Activated CD4-positive, CD25-positive, alpha-beta regulatory T cell treated with anti-CD3 and anti-CD28 coated beads, Interleukin-2, amount 50 U/mL, for 24 hours (primary cell): ENCODE results near the gene ARHGAP8.
"Not testable (repeated sequence)": the region's sequence is repeated elsewhere in the genome, so short reads cannot be mapped to it uniquely, and the experiment has no call there.

Experiments used
- ATAC-seq, 2 donors: fragments of 150-1000 bp; cut with Tn5 transposase; one replicate each; pipeline ENCODE4 v1.10.0; 2021; ENCODE audit warnings: mild to moderate bottlenecking in 1 of 2, moderate library complexity in 1 of 2

Gene ARHGAP8

DNA sequence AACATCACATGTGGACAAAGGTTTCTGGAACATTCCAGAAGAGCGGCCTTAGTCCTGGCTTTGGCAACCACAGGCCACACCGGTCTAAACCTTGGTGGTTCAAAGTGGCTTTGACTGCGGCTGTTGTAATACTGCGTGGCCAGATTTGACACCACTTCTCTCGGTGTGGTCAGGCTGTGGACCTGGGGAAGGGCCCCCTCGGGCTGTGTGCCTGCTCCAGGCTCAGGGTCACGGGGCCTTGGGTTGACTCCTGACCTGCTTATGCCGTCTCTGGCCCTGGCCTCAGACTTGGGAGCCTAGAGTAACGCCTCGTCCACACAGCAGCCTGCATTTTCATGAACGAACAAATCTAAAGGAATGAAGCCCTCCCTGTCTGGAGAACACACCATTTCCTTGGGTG, 139.4 kb downstream of the ARHGAP8 start:
- ATAC-seq, result no peak

DNA sequence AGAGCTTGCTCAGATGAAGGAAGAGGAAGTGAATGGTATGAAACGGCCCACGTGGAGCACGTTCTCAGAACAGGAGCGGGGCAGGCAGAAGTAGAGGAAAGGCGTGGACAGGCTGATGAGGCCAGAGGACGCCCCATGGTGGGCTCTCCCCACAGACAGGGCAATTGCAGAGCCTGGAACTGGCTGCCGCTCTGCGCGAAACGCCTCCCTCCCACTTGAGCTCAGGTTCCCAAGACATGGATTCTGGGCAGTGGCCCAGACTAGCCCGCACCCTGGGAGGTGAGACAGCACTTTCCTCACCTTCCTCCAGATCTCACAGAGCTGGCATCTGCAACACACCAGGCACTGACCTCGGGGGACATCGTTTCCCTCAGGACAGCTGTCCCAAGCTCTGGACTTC, 139.9 kb downstream of the ARHGAP8 start:
- ATAC-seq, result no peak

DNA sequence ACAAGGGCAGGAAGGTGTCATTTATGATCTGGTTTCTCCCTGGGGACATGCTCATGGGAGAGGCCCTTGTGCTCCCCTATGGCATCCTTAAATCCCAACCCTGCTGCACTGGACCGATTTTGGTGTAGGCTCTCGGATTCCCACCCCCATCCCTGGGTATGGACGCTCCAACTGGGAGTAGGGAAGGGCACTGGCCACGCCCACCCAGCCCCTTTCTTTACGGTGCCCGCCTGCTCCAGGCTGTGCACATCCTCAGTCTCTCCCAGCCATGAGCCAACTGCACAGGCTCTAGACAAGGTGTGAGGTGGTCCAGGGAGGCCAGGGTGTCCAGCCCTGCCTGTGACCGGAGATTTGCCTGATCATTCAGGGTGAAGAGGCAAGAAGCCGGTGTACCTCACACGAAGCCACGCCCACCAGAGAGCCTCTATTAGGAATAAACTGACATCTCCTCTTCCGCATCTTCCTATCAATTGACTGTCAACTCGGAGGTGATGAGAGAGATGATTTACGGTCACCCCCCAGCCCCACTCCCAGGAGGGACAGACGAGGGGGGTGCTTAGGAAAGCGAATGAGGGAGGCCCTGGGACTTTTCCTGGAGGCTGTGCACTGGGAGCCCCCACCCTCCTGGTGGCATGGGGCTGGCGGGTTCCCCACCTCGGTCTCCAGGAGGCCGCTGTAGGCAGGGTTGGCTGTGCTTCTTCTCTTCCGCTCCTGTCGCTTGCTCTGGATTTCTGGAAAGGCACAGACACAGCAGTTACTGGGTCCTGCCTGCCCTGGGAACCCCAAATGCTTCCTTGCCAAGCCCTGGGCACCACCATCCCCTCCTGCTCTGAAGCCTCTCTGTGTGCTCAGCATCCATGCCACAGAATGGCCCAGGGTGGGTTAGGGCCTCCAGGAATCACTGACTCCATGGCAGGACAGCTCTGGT, 140.7 kb downstream of the ARHGAP8 start:
- ATAC-seq, result no peak

DNA sequence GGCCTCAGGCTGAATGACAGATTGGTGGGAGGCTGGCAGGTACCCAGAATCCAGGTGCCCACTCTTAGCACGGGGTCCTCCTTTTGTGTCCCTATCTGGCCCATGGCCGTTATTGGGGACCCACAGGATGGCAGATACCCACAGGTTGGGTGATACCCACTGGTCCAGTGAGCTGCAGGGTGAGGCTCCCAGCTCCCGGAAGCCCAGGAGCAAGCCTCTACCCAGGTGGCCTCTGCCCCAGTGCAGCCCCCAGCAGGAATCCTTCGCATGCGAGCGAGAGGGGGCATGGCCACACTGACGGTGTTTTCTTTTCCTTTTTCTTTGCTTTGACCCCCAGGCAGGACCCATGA, 141.3 kb downstream of the ARHGAP8 start:
- ATAC-seq, result no peak

DNA sequence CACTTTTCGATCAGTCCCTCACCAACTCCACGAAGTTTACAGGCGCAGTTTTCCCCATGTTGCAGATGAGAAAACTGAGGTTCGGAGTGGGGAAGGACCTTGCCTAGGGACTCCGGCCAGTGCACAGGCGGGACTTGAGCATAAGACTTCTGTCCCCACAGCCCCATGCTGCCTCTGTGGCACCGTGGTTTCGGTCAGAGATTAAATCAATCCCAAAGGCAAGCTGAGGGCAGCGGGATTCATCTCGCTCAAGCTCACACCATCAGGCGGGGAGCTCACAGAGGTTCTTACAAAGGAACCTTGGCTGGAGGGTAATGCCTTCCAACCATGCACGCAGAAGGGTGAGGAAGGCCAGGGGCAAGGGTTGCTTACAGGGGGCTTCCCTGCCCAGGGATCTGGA, 141.9 kb downstream of the ARHGAP8 start:
- ATAC-seq, result no peak

DNA sequence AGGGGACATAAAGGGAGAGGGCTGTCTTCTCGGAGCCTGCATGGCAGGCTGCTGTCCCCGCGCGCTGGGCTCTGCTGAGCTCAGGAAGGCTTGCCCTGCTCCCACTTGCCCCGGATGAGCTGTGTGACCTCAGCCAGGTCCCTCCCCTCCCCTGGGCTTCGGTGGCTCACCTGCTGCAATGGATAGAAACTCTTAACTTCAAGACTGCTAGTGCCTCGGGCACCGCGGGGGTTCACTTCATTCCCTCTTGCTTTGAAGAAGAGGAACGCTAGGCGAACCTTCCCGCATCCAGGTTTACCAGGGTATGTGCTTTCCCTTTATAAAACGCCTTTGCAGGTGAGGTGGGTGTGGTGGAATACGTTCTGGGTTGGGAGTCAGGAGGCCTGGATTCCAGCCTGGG, 142.4 kb downstream of the ARHGAP8 start:
- no peak for ATAC-seq

DNA sequence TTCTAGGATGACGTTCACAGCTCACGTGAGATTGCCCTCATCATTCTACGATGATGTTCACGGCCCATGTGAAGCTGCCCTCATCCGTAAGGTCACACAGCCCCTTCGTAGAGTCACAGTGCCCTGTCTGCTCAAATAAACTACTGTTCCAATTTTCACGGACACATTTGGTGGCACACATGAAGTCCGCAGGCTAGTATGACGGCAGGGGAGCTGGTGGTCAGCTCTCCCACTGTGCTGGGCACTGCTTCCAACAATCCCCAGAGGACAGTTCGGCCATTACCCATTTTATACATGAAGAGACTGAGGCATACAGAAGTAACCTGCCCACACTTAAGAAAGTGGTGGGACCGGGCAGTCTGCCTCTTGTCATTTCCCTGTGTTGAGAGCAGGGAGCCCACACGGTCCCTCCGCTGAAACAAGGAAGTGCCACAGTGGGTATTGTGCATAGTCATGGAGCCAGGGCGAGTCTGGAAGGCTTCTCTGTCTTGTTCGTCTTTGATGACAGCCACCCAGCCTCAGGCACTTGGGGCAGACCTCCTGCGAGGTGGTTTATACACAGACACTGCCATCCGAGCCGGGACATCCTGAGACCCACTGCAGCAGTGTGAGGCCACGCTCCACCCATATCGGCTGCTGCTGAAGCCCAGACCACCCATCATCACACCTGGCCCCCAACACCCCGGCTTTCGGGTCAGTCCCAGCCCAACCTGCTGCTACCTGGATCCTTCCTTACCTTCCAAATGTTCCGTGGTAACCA, 143.1 kb downstream of the ARHGAP8 start:
- no peak for ATAC-seq

DNA sequence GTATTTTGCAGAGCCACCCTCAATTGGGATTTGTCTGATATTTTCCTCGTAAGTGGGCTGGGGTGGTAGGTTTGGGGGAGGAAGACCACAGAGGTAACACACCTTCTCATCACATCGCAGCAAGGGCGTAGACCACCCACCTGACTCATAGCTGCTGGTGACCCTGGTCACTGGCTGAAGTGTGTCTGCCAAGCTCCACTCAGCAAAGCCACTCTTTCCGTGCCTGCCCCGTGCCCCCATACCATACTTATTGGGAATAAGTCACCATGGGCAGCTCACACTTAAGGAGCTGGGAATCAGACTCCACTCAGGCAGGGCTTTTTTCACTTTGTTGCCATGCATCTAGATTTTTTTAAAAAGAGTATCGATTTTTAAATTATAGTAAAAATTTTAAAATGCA, 145.9 kb downstream of the ARHGAP8 start:
- no peak for ATAC-seq

DNA sequence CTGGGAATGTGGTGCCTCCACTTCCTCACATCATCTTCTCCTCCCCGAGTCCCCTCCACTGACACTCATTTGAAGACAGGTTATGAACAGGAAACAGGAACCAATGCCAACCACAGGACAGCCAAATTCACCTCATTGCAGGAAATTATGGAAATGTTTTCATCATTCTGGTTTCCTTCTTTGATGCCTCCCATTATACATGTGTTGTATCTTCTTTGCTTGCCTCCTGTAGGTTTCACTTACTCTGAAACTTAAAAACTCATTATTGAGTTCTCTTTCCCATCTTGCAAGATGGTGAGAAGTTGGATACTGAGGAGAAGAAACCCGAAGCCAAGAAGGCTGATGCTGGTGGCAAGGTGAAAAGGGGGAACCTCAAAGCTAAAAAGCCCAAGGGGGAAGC, 148.9 kb downstream of the ARHGAP8 start:
- no peak for ATAC-seq

DNA sequence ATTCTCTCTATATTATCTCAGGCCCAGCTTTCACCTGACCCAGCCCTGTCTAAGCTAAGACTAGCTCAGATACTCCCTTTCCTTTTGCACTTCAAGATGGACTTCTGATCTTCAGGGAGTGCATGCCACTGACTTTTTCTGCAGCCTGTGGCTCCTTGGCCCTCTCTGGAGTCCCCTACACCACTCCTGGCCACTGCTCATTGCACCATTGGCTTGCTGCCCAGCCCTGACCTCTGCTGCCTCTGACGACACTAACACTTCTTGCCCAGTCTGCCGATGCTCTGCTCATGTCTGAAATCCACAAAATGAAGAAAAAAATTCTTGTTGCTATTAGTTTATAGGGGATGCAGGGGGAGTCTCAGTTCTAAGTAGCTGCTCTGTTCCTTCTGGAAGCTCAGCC, 150.8 kb downstream of the ARHGAP8 start:
- not testable (repeated sequence) for ATAC-seq

DNA sequence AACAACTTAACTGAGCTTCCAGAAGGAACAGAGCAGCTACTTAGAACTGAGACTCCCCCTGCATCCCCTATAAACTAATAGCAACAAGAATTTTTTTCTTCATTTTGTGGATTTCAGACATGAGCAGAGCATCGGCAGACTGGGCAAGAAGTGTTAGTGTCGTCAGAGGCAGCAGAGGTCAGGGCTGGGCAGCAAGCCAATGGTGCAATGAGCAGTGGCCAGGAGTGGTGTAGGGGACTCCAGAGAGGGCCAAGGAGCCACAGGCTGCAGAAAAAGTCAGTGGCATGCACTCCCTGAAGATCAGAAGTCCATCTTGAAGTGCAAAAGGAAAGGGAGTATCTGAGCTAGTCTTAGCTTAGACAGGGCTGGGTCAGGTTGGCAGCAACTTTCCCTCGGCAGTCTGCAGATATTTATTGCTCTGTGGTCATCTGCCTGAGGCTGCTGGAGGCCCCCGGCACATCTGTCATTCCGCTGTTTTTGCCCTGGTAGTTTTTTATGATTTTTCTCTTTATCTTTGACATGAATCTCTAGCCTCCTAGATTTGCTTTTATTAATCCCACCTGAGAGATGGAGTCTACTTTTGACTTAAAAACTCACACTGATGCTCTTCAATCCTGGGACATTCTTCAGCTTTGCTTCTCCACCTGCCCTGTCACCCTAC, 152.2 kb downstream of the ARHGAP8 start:
- ATAC-seq, result not testable (repeated sequence)

DNA sequence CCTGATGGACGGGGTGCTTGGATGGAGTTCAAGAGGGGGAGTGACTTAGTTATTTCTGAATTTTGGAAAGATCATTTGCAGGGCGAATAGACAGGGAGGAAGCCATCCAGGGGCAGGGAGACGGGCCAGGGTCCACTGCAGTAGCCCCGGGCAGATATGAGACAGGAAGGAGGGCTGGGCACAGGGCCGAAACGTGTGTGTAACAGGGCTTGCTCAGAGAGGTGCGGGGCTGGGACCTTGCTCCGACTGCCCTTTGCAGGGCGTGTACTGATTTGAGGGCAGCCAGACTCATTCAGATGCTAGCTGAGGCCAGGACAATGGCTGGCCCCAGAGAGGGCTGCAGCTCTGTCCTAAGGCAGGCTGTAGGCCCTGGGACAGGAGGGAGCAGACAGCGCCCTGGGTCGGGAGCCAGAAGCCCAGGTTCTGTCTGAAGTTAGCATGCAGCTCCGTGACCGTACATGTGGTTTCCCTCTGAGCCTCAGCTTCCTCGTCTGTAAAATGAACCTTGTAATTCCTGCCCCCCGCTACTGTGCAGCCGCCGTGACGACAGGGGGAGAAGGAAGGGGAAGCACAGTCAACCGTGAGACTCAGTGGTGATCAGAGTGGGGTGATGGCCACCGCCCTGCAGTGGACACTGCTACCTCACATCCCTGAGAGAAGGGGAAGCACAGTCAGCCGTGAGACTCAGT, 154.0 kb downstream of the ARHGAP8 start:
- no peak for ATAC-seq

DNA sequence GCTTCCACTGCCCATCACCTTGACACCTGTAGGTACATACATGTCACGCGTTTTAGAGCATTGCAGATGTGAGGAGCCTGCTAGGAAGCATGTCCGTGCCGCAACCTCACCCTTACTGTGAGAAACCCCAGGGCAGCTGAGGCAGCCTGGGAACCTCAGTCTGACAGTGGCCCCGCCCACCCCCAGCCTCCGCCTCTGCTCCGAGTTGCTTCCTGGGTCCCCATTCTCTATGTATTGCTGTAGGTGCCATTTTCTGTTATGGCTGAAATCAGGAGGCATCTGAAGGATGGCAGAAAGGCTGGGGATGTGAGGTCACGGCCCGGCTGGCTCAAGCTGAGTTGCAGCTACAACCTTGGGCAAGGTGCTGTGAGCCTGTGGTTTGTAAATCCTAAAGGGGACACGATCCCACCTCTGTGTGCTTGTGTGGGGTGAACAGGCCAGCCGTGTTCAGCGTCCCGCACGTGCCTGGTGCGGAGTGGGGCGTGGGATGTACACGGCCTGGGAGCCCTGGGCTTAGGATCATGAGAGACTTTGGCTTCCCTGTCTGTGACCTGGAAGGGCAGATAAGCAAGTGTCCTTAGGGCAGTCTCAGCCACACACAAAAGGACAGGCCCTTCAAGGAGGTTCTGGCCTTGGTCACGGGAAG, 154.7 kb downstream of the ARHGAP8 start:
- ATAC-seq, result no peak

DNA sequence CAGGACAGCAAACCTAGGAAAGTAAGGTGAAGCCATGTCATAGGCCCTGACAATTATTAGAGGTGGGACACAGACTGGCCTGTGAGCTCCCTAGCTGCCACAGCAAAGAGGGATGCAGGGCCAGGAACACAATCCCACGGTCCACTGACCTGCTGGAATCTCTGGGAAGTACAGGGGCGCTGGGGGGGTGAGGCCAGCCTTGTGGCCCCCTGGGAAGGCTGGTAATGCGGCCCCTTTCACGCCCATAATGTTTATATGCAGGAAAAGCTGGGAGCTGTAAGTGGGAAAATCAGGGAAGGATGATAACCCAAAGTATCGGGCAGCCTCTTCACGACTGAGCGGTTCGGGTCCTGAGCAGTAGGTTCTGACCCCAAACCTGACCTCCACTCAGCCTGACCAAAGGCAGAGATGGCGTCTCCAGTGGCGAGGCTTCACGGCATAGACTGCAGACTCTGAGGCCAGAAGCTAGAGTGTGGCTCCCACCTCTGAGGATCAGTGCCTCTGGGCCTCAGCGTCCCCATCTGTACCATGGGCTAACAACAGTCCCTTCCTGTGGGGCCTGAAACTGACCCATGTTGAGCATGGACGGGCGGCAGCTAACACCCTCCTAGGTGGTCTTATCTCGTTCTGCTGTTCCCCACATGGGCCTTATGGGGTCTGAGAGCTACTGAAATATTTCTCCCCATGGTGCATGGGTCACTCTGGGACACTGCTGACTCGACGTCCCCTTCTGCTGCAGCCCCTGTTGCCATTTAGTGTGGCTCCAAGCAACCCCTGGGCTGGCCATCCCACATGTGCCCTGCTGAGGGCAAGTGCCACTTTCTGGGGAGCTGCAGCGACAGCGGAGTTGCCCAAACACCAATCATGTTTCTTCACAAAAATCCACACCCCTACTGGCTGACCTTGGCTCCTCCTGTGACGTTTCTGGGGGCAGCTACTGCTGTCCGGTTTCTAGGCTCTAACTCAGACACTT, 155.7 kb downstream of the ARHGAP8 start:
- no peak for ATAC-seq

DNA sequence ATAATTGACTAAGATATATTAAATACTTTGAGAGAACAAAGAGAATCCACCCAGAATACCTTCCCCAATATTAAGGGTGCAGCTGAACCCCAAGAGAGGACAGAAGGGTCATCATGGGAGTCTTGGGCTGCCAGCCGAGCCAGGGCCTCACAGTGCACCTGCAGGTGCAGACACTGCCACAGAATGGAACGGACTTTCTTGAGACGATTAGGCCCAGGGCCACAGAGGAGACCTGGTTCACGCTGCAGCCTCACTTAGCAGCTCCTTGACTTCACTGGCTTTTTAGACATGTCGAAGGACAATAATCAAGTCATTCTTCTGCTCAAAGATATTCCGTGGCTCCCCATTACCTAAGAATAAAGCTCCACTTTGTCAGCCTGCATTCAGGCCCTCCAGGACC, 156.9 kb downstream of the ARHGAP8 start:
- ATAC-seq, result no peak
